Loucy (cell line): ENCODE measurements around the gene FAM168B.

ENCODE experiments used
- EZH2phosphoT487 ChIP-seq: fragments of 200-600 bp; IDR thresholded peaks from 2 replicates; pipeline ENCODE4 v1.6.1; 2018; ENCODE audit warnings: antibody characterized with exemption, mild to moderate bottlenecking, moderate library complexity, borderline replicate concordance
- TF ChIP-seq, protein P1 (sequence below): fragments of 200-600 bp; sonication (generic); conservative IDR thresholded peaks from 2 replicates; pipeline ENCODE4 v1.5.1; 2014; ENCODE audit warnings: mild to moderate bottlenecking, antibody characterized with exemption, low read length

DNA sequence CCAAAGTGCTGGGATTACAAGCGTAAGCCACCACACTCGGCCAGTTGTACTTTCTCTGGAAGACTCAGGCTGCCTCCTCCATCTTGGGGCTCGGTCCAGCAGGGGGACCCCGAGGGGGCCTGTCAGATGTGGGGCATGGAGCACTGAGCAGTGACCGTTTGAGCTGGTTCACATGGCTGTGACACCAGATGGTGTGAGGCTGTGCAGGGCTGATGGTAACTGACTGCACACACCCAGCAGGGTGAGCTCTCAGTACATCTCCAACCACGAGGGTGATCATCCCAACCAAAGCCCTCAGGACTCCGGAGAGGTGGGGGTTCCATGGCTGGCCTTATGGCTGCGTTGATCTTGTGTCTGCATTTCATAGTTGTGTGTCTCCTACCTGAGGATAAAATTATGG lies 63.4 kb downstream of the FAM168B start:
- TF ChIP-seq, protein P1, sequence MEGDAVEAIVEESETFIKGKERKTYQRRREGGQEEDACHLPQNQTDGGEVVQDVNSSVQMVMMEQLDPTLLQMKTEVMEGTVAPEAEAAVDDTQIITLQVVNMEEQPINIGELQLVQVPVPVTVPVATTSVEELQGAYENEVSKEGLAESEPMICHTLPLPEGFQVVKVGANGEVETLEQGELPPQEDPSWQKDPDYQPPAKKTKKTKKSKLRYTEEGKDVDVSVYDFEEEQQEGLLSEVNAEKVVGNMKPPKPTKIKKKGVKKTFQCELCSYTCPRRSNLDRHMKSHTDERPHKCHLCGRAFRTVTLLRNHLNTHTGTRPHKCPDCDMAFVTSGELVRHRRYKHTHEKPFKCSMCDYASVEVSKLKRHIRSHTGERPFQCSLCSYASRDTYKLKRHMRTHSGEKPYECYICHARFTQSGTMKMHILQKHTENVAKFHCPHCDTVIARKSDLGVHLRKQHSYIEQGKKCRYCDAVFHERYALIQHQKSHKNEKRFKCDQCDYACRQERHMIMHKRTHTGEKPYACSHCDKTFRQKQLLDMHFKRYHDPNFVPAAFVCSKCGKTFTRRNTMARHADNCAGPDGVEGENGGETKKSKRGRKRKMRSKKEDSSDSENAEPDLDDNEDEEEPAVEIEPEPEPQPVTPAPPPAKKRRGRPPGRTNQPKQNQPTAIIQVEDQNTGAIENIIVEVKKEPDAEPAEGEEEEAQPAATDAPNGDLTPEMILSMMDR, result no peak
- TF ChIP-seq EZH2phosphoT487, result no peak
